HCT116 (cell line): ENCODE results near the gene HMGN2.

Experiments
- EGR1 ChIP-seq: IDR thresholded peaks from 2 replicates; pipeline ENCODE4 v1.6.1; 2012; ENCODE audit warnings: low read depth
- POLR2AphosphoS5 ChIP-seq: IDR thresholded peaks from 2 replicates; pipeline ENCODE4 v1.6.1; 2011; ENCODE audit warnings: mild to moderate bottlenecking, low read depth, low read length, moderate library complexity
- YY1 ChIP-seq: IDR thresholded peaks from 2 replicates; pipeline ENCODE4 v1.6.1; 2011; ENCODE audit warnings: low read length, low read depth, moderate library complexity, mild to moderate bottlenecking; ENCODE audit not compliant: insufficient replicate concordance; ENCODE audit errors: extremely low read depth
- ZNF274 ChIP-seq: fragments of 200-500 bp; sonication (Bioruptor generic); IDR thresholded peaks from 2 replicates; pipeline ENCODE4 v1.6.1; 2014; ENCODE audit warnings: mild to moderate bottlenecking, low read depth, low read length, inconsistent platforms
- TF ChIP-seq, protein P1 (sequence below), 3 experiments: fragments of 200-600 bp in 1 of 3; sonication (generic) in 1 of 3; IDR thresholded peaks in 2 of 3; conservative IDR thresholded peaks in 1 of 3; 2 replicates each; pipeline ENCODE4 v1.5.1; 2012 to 2017; ENCODE audit warnings: low read depth in 2 of 3, low read length in 2 of 3, antibody characterized with exemption in 1 of 3, borderline replicate concordance in 1 of 3, control low read depth in 1 of 3, mild to moderate bottlenecking in 1 of 3, mixed read lengths in 1 of 3, mixed run types in 1 of 3, moderate library complexity in 1 of 3; ENCODE audit not compliant: insufficient read depth in 1 of 3

DNA sequence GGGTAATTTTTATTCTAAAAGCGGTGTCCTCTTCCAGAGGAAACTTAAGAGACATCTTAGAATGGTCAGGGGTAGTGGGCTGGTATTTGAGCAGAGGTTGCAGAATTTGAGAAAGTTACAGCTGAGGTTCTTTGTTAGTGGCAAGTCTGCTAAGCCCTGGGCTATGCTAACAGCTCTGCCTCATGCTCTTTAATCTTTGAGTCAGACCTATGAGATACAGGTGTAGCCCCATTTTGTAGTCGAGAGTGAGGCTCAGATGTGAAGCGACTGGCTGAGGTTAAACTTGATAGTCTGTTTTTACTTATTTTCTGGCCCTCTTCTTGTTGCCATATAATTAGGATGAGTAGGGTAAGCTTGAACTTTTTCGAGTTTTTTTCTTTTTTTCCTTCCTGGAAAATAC lies 4.7 kb downstream of the HMGN2 start:
- TF ChIP-seq, protein P1, sequence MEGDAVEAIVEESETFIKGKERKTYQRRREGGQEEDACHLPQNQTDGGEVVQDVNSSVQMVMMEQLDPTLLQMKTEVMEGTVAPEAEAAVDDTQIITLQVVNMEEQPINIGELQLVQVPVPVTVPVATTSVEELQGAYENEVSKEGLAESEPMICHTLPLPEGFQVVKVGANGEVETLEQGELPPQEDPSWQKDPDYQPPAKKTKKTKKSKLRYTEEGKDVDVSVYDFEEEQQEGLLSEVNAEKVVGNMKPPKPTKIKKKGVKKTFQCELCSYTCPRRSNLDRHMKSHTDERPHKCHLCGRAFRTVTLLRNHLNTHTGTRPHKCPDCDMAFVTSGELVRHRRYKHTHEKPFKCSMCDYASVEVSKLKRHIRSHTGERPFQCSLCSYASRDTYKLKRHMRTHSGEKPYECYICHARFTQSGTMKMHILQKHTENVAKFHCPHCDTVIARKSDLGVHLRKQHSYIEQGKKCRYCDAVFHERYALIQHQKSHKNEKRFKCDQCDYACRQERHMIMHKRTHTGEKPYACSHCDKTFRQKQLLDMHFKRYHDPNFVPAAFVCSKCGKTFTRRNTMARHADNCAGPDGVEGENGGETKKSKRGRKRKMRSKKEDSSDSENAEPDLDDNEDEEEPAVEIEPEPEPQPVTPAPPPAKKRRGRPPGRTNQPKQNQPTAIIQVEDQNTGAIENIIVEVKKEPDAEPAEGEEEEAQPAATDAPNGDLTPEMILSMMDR (IDR thresholded peaks at IDR 0.05 in 2 of 3, conservative IDR thresholded peaks at IDR 0.05 in 1 of 3; ENCODE audit: borderline replicate concordance in 1 of 3, insufficient read depth in 1 of 3, low read depth in 2 of 3, low read length in 2 of 3), result no peak
- TF ChIP-seq EGR1, result no peak
- TF ChIP-seq POLR2AphosphoS5, result no peak; the same call in 1 of the 2 replicates
- no peak for TF ChIP-seq ZNF274
- TF ChIP-seq YY1, result no peak
